NCI-H526 treated with DMSO at 0.1 percent for 48 hours (cell line): Measurements from ENCODE around the gene GPATCH4.
"Not testable (repeated sequence)": the region's sequence is repeated elsewhere in the genome, so short reads cannot be mapped to it uniquely, and the experiment has no call there.

Experiments
- DNase-seq: peaks from one replicate; lab custom pipeline; 2025; lab: John Stamatoyannopoulos, UW

GPATCH4 gene

GRCh38 chr1:156626079-156626438 is 24.8 kb upstream of the GPATCH4 start:
- no peak for DNase-seq

DNA sequence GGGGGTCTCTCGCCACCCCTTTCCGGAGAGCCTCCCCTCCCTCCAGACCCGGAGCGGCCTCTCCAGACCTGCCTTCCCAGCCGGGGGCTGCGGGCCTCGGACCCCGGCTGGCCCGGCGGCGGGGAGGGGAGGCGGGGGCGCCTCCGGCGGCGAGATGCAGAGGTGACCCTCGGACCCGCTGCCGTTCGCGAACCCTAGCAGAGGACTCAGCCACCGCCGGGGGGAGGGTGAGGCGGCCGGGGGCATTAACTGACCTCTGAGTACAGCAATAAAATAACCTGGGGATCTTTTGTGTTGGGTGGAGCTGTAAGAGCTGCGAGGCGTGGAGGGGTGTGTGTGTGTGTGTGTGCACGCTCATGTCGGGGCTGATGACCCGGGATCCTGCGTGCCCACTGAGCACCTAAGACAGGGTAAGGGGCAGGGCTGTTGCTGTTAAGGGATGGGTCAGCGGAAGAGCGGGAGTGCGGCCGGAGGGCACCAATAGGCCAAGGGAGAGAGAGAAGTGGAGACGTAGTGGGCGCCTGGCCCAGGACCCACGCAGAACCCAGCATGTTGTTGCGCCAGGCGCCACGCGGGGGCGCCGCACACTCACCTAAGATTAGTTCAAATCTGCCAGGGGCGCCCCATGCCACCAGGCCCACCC is 24.3 kb upstream of the GPATCH4 start:
- DNase-seq: no peak

DNA sequence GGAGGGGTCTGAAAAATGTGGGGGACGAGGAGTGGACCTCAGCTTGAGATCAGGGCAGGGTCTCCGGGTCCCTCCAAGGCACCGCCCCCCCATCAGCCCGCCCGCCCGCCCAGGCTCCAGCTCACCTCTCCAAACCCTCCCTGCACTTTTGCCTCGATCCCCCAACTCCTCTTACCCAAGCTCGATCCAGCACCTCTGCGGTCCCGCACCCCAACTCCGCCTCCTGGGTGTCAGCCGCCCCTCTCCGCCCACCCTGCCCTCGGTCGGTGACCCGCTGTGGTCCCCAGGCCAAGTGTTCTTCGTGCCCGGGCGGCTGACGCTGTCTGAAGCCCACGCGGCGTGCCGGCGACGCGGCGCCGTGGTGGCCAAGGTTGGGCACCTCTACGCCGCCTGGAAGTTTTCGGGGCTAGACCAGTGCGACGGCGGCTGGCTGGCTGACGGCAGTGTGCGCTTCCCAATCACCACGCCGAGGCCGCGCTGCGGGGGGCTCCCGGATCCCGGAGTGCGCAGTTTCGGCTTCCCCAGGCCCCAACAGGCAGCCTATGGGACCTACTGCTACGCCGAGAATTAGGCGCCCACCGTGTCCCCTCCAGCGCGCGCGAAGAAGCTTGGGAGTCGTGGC is 23.6 kb upstream of the GPATCH4 start:
- no peak for DNase-seq

DNA sequence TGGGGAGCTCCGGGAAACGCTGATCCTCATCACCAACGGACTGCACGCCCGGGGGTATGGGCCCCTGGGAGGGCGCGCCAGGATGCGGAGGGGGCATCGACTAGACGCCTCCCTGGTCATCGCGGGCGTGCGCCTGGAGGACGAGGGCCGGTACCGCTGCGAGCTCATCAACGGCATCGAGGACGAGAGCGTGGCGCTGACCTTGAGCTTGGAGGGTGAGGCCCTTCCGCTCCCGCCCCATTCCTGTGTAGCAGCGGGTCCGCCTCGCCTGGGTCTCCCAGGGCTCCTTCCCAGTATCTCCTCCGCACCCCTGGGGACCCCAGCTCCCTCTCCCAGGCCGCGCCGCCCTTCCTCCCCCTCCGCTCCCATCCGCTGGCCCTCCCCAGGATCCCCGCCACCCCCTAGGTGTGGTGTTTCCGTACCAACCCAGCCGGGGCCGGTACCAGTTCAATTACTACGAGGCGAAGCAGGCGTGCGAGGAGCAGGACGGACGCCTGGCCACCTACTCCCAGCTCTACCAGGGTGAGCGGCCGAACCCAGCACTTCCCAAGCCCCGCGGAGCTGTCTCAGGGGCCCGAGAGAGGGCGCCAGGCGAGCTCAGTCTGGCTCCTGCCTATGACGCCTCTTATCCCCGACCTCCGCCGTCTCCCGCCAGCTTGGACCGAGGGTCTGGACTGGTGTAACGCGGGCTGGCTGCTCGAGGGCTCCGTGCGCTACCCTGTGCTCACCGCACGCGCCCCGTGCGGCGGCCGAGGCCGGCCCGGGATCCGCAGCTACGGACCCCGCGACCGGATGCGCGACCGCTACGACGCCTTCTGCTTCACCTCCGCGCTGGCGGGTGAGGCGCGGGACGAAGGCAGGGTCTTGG is 22.9 kb upstream of the GPATCH4 start:
- peak; percentile 81 for DNase-seq

DNA sequence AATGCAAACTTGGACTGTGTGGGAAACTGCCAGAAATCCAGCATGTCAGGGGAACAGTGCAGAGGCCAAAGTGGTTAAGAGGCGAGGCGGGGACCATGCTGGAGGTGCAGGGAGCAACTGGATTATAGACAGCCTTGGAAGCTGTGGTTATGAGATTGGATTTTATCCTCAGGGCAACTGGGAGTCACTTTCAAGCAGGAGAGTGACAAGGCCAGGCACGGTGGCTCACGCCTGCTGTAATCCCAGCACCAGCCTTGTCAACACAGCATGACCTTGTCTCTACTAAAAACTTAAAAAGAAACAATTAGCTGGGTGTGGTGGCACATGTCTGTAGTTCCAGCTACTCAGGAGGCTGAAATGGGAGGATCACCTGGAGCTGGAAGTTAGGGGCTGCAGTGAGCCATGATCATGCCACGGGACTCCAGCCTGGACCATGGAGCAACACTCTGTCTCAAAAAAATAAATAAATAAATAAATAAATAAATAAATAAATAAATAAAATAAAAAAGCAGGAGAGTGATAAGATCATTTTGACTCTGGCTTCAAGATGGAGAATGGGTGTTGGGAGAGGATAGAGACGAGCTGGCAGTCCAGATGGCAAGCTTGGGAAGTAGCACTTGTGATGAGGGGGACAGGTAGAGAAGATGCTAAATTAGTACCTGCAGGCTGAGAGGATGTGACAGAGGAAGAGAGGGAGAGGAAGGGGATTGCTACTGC is 21.5 kb upstream of the GPATCH4 start:
- no peak for DNase-seq

- no peak for DNase-seq
Measured at GRCh38 chr1:156619582-156619955, 18.3 kb upstream of the GPATCH4 start.

DNA sequence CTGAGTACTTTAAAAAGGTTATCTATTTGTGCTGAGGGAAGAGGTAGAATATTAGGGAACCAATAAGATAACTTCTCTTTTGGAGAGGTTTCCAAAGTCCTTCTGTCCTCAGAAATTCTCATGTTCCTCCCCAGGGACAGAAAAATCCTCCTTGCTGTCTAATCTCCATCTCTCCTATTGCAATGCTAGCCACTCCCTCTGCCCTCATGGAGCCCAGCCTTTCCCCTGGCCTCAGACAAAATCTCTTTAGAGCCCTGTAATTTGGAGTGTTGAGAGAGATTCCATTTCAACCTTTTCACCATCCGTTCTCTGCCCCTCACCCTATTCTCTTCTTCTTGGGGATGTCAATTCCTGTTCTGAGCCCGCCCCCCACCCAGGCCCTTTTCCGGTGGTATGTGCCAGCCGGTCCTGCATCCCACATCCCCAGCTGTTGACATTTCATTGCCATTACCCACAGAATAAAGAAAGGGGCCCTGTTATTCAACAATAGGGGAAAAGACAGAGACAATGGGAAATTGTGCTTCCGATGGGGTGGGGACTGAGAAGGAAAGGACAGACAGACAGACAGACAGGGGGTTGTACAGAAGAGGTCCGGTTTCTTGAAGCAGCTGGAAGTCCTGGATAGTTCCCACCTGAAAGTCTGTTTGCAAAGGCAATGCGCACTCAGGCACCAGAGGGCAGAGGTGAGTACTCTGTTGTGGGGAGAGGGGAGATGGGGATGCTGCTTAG is 17.7 kb upstream of the GPATCH4 start, which contains the start of gene HAPLN2:
HAPLN2 (plus strand) TSS at position 563 of the 729 bp plus-strand sequence. CDS start 4,076 bp downstream, outside the sequence.
- peak; percentile 60 for DNase-seq

DNA sequence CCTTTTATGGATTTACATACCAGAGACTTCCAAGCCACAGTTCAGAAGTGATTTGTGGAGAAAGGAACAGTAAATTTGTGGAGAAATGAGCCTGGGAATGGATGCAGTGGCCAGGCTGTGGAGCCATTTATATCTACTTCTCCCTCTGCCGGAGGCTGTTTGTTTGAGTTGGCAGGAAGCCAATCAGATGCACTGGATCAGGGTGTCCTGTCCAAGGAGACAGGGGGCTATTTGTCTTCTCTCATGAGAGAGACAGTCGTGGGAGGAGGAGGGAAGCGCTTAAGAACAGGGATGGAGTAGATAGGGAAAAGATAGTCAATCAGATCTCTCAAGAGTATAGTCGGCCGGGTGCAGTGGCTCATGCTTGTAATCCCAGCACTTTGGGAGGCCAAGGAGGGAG is 15.2 kb upstream of the GPATCH4 start:
- DNase-seq: peak; percentile 76

DNA sequence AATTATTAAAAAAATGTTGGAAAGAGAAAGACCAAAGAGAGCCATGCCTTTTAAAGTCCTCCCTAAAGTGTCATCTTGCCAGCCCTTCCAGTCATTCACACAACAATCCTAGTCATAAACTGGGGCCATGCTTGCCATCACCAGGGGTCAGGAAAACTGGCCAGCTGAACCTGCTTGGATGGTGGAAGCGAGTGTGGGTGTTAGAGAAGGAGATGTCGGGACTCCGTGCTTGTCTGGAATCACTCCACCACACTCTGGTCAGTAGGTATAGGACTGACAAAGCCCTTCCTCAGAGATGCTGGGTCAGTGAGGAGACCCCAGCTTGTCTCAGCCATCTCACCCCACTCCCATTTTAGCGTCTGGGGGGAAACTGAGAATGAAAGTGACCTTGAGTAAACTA is 14.7 kb upstream of the GPATCH4 start:
- DNase-seq: no peak

- DNase-seq: no peak
Measured at GRCh38 chr1:156612666-156613065, 11.4 kb upstream of the GPATCH4 start.

DNA sequence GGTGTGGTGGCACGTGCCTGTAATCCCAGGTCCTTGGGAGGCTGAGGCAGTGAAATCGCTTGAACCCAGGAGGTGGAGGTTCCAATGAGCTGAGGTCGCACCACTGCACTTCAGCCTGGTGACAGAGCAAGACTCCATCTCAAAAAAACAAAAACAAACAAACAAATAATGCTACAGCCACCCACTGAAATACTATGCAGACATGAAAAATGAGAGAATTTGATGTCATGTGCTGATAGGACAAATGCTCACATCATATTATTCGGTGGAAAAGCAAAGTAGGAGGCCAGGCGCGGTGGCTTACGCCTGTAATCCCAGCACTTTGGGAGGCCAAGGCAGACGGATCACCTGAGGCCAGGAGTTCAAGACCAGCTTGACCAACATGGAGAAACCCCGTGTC is 8.8 kb upstream of the GPATCH4 start:
- DNase-seq: not testable (repeated sequence)

GRCh38 chr1:156608981-156609380 is 7.7 kb upstream of the GPATCH4 start:
- DNase-seq: peak; percentile 67

- DNase-seq: peak; percentile 89
Measured at GRCh38 chr1:156608036-156608674, 6.9 kb upstream of the GPATCH4 start.

GRCh38 chr1:156607344-156607743 is 6.1 kb upstream of the GPATCH4 start:
- DNase-seq: not testable (repeated sequence)

GRCh38 chr1:156602557-156602993 is 1.3 kb upstream of the GPATCH4 start:
- peak; percentile 28 for DNase-seq

- no peak for DNase-seq
Measured at GRCh38 chr1:156601892-156602291, 613 bp upstream of the GPATCH4 start.

GRCh38 chr1:156600733-156601121 is 552 bp downstream of the GPATCH4 start:
- no peak for DNase-seq

- no peak for DNase-seq
Measured at GRCh38 chr1:156599811-156600210, 1.5 kb downstream of the GPATCH4 start.

DNA sequence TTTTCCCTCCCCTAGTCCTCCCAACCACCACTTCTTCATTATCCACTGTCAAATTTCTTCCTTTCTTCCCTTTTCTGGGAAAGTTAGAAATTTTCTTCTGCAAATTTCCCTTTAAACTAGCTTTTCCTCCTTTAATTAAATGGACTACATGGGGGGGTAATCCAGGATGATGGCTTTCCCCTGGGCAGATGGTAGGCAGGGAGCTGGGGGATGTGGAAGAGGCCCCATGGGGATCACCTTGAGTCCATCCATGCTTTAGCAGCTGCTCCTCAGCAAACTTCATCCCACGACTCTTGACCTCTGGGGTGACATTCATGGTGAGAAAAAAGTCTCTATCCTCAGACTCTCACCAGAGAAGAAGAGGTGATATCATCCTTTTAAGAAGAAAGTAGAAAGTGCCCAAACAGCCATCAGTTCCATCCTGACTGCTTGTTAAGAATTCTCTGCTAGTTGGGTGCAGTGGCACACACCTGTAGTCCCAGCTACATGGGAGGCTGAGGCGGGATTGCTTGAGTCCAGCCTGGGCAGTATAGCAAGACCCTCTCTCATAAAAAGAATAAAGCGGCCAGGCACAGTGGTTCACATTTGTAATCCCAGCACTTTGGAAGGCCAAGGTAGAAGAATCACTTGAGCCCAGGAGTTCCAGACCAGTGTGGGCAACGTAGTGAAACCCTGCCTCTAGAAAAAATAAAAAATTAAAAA is 2.4 kb downstream of the GPATCH4 start:
- DNase-seq: no peak

GRCh38 chr1:156598125-156598524 is 3.2 kb downstream of the GPATCH4 start:
- no peak for DNase-seq
